ENCODE data around the gene MAGI3.
"Not testable (repeated sequence)": the region's sequence is repeated elsewhere in the genome, so short reads cannot be mapped to it uniquely, and the experiment has no call there.

Gene MAGI3

DNA sequence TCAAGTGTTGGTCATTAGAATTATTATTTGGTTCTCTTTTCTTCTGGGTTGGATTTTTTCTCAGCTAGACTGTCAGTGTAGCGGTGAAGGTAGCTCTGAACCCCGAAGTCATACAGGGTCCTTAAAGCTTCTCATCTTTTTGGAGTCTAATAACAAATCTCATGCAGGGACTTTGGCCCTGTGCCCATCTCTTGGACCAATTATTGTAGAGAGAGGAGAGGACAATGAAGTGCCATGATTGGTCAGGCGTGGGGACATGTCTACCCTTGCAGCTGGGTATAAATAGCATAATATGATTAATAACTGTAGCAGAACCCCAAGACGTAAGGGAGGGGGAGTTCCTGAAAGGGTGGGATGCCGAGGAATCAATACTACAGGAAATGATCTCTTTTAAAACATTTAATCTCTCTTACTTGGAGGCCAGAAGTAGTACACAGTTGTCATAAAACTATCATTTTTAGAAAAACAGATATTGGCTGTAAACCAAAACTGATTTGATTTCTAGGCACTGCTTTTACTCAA, 8.8 kb downstream of the MAGI3 start:
- no peak for DNase-seq

GRCh38 chr1:113401067-113401466, 10.8 kb downstream of the MAGI3 start:
- DNase-seq, result no peak

GRCh38 chr1:113401728-113402127, 11.4 kb downstream of the MAGI3 start:
- DNase-seq, result no peak

DNA sequence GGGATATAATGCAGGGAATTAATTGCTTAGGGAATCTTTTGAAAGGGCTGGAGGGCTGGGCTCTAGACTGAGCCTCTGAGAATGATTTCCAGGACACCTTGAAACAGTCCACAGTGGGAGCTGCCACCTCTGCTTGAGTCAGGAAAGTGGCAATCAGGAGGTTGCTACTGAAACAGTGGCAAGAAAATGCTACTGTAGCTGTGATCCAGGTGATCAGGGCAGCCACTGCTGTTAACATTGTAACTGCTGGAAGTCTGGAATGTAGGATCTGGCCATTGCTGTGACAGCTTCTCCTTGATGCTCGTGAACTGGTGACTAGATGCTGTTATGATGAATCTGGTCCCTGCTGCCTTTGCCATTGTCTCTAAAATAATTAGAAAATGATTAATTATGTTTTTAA, 12.8 kb downstream of the MAGI3 start:
- DNase-seq, result no peak

DNA sequence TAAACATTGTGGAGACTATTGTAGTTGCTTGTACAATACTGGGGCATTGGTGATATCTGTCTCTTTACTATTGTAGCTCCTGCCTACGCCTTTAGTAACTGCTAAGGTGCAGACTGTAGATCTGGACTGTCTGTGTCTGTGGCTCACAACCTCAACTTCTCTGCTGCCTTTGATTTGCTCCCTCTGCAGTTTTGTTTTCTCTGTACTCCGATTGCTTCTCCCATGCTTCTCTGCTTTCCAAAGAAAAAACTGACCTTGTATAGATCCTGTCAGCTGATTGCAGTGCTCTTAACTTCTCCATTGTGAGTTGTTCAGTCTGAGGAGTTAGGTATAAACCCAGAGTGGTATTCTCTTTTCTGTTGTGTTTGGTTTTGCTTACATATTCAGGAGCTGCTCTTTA, 15.3 kb downstream of the MAGI3 start:
- no peak for DNase-seq

DNA sequence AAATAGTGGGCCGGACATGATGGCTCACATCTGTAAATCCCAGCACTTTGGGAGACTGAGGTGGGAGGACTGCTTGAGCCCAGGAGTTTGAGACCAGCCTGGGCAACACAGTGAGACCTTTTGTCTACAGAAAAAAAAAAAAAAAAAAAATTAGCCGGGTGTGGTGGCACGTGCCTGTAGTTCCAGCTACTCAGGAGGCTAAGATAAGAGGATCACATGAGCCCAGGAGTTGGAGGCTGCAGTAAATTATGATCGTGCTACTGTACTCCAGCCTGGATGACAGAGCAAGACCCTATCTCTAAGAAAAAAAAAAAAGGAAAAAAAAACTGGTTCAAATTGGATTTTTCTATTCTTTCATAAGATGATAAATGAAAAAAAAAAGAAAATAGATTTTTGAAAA, 15.8 kb downstream of the MAGI3 start:
- DNase-seq, result not testable (repeated sequence)

DNA sequence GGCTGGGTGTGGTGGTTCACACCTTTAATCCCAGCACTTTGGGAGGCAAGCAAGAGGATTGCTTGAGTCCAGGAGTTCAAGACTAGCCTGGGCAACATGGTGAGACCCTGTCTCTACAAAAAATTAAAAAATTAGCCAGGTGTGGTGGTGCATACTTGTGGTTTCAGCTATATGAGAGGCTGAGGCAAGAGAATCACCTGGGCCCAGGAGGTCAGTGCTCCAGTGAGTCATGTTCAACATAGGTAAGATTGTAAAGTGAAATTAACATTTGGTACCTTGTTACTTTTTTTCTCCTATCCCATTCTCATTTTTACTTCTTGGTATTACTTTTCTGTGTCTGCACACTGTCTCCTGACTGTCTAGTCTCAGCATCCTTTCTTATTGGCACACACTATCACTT, 19.0 kb downstream of the MAGI3 start:
- DNase-seq, result no peak

- DNase-seq, result not testable (repeated sequence)
These were observed 21.7 kb downstream of the MAGI3 start for GRCh38 chr1:113412020-113412419.

DNA sequence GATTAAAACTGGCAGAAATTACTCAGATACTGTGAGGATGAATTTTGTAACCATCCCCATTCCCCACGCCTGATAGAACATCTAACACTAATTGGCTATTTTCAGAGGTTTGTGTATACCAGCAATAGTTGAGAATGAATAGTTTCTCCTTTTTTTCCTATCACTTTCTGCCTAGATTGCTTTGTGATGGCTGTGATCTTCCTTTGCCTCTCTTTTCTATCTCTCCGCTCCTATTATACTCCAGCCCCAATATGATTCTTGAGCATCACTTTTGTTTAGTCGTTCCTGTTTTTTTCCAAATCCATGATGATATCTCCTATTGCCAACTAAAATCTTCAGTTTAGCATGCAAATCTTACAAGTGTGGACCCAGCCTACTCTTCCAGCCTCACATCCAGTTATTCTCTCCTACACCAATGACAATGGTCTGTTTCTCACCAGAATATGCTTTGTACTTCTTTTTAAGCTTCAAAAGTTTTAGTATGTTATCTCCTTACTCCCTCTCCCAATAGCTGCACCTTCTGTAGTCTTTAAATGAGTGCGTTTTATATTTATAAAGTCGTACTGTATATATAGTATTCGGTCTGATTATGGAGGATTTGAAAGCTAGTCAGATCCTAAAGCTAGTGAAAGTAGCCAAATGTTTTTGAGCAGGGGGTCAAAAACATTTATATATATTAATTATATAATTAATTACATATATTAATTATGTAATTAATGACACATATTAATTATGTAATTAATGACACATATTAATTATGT, 25.2 kb downstream of the MAGI3 start:
- no peak for DNase-seq

- DNase-seq, result not testable (repeated sequence)
These were observed 25.8 kb downstream of the MAGI3 start for GRCh38 chr1:113416071-113416470.

DNA sequence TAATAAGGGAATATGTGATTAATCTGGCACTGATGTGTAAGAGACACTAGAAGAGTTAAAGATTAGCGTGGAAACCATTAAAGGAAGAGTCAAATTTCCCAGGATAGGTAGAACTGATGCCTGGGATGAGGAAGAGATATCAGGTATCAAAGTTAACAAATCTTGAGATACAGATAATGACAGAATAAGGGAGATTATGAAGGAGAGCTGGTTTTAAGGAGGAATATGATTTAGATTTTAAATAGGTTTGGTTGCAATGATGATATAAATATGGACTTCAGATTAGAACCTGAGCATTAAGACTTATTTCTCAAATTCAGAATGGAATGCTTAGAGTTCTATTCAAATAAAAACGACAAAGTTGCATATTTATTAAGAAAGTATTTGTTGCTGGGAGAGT, 26.2 kb downstream of the MAGI3 start:
- DNase-seq, result no peak

GRCh38 chr1:113422315-113423068, 32.2 kb downstream of the MAGI3 start:
- DNase-seq, result no peak

GRCh38 chr1:113423826-113424225, 33.5 kb downstream of the MAGI3 start:
- no peak for DNase-seq

DNA sequence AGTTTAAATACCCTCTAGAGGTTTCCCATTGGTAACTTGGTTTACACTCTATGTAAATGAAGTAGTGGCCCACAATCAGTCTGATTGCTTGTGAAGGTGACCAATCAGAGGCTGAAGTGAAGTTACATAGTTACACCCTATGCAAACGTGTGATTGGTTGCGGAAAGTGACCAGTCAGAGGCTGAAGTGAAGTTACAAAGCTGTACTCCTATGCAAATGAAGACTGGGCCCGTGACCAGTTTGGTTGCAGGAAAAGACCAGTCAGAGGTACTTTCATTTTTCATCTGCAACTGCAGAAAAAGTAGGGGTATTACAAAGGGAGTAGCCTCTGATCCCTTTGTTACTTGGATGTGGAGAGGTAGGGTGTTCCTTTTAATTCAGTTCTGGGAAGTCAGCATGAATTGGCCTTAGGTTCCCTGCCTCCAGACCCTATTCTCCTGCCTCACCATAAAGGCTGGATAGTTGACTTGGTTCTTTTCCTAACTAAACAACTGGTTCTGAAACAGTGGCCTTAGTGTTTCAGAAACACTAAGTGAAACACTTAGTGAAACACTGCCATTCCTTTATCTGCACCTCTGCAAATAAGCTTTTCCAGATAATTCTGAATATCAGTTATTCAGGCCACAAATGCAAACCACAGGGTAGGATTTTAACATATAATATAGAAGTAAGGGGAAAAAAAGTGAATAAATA, 39.3 kb downstream of the MAGI3 start:
- DNase-seq, result no peak

DNA sequence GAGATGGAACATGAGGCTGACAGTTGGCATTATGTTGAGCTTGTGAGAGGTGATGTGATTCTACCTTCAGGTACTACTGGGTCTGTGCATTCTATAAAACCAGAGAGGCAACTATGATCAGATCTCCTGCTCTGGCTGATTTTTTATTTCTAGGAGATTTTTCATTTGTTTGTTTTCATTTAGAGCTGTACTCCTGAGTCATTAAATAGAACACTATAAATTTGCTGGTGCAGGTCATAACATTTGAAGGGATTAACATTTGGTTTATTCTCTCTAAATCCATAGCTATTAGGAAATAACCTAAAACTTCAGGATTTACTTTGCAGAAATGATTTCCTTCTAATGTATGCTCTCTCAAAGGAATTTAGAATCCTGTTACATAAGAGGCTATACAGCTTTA, 42.9 kb downstream of the MAGI3 start:
- no peak for DNase-seq

DNA sequence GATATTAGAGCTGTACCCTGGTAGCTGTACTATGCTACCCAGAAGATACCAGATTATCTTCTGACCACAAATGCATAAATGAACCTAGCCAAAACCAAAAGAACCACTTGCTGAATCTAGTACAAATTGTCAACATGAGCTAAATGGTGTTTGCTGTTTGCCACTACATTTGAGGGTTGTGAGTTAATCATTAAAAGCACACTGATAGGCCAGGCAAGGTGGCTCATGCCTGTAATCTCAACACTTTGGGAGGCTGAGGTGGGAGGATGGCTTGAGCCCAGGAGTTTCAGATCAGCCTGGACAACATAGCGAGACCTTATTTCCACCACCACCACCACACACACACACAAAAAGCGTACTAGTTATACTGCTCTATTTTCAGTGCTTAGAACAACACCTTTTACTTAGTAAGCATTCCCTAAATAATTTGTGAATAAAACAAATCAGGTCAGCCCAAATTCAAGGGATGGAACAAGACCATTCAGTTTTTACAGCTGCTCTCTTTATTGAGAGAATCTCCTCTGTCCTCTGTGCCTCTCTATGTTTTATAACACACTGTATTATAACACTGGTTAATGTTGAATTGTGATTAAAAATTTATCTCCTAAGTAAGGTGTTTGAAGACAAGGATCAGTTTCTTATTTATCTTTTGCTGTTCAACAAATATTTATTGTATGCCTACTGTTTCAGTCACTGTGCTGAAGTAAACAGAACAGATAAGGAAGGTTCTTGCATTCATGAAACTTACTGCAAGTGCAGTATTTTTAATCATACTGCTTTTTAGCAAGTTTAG, 44.0 kb downstream of the MAGI3 start:
- DNase-seq, result no peak

DNA sequence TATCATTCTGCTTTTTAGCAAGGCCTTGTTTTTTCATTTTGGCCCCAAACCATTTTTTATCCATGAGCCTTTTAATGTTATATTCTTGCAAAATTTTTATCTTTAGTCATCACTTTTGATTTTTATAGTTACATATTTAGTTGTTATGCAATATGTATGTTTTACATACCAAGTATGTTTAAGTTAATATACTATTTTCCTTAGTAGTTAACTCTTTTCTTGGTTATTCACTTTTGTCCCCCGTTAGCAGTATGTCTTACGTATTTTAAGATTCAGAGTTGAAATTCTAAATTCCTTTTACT, 44.5 kb downstream of the MAGI3 start:
- no peak for DNase-seq

DNA sequence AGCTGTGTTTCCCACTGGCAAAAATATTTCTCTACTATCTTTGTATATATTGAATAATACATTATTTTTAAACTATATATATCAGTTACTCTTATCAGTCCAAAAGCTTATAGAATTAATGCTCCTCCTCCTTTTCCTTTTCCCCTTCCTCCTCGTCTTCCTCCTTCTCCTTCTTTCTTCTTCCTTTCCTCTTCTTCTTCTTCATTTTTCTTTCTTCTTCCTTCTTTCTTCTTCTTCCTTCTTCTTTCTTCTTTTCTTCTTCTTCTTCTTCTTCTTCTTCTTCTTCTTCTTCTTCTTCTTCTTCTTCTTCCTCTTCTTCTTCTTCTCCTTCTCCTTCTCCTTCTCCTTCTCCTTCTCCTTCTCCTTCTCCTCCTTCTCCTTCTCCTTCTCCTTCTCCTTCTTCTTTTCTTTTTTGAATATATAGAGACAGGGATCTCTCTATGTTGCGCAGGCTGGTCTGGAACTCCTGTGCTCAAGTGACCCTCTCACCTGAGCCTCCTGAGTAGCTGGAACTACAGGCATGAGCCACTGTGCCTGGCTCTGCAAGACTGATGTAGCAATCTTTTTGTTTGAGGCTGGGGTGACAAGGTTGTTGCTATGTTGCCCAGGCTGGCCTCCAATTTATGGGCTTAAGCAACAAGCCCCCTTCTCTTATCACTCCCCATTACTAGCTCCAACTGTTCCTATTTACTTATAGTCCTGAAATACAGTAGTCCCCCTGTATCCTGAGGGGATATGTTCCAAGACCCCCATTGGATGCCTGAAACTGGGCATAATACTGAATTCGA, 47.4 kb downstream of the MAGI3 start:
- no peak for DNase-seq

DNA sequence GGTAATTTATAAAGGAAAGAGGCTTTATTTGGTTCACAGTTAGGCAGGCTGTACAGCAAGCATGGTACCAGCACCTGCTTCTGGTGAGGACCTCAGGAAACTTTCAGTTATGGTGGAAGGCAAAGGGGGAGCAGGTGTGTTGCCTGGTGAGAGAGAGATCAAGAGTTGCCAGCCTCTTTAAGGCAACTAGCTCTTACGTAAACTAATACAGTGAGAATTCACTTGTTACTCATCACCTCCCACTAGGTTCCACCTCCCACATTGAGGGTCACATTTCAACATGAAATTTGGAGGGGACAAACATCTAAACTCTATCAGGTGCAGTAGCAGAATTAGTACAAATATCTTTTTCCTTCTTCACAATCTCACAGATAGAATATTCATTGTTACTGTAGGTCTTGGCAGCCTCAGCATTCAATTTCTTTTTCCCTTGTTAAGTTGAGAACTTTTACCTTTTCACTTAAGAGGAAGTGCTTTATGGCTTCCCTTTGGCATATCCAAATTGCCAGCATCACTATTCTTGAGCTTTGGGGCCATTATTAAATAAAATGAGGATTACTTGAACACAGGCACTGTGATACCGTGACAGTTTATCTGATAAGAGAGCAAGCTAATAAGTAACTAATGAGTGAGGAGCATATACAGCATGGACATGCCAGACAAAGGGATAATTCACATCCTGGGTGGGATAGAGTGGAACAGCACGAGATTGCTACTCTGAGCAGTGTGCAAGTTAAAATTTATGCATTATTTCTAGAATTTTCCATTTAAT, 48.4 kb downstream of the MAGI3 start:
- no peak for DNase-seq

- no peak for DNase-seq
These were observed 49.0 kb downstream of the MAGI3 start for GRCh38 chr1:113439277-113439670.

GRCh38 chr1:113442131-113442530, 51.8 kb downstream of the MAGI3 start:
- DNase-seq, result no peak

All from NCI-H345 (cell line).